SK-N-SH treated with all-trans-retinoic acid at 6 μM for 48 hours (cell line): ENCODE results near the gene PRR30.

Source experiments
- ATAC-seq: fragments of 200-7000 bp; cut with Tn5 transposase; 3 replicates; pipeline ENCODE4 v1.9.1; 2020; ENCODE audit warnings: mild to moderate bottlenecking, moderate library complexity
- BACH2 ChIP-seq: fragments of 250-450 bp; sonication (Bioruptor Pico); IDR thresholded peaks from 2 replicates; pipeline ENCODE4 v1.9.0; 2021; ENCODE audit warnings: mild to moderate bottlenecking, borderline replicate concordance
- CREB5 ChIP-seq: fragments of 250-450 bp; sonication (Bioruptor Pico); IDR thresholded peaks from 2 replicates; pipeline ENCODE4 v1.5.1; 2020; ENCODE audit warnings: low read depth, mild to moderate bottlenecking, moderate library complexity
- CSDC2 ChIP-seq: fragments of 250-450 bp; sonication (Bioruptor Pico); IDR thresholded peaks from 2 replicates; pipeline ENCODE4 v1.5.0; 2020; ENCODE audit warnings: mild to moderate bottlenecking, moderate library complexity
- CSRNP3 ChIP-seq: fragments of 250-450 bp; sonication (Bioruptor Pico); IDR thresholded peaks from 2 replicates; pipeline ENCODE4 v1.5.1; 2021; ENCODE audit warnings: mild to moderate bottlenecking, moderate library complexity
- ESRRG ChIP-seq: fragments of 250-450 bp; sonication (Bioruptor Pico); IDR thresholded peaks from 2 replicates; pipeline ENCODE4 v1.6.1; 2021; ENCODE audit warnings: mild to moderate bottlenecking
- GLIS3 ChIP-seq: fragments of 250-450 bp; sonication (Bioruptor Pico); IDR thresholded peaks from 2 replicates; pipeline ENCODE4 v1.5.0; 2020; ENCODE audit warnings: mild to moderate bottlenecking, moderate library complexity
- ISL1 ChIP-seq: fragments of 250-450 bp; sonication (Bioruptor Pico); IDR thresholded peaks from 2 replicates; pipeline ENCODE4 v2.1.2; 2022; ENCODE audit warnings: mild to moderate bottlenecking, moderate library complexity
- OSR1 ChIP-seq: fragments of 250-450 bp; sonication (Bioruptor Pico); IDR thresholded peaks from 2 replicates; pipeline ENCODE4 v1.8.0; 2022; ENCODE audit warnings: moderate library complexity, mild to moderate bottlenecking, inconsistent platforms
- POU6F1 ChIP-seq: fragments of 250-450 bp; sonication (Bioruptor Pico); IDR thresholded peaks from 2 replicates; pipeline ENCODE4 v1.8.0; 2021; ENCODE audit warnings: low read depth, mild to moderate bottlenecking, moderate library complexity, borderline replicate concordance
- PPARA ChIP-seq: fragments of 250-450 bp; sonication (Bioruptor Pico); IDR thresholded peaks from 2 replicates; pipeline ENCODE4 v1.5.0; 2020; ENCODE audit warnings: mild to moderate bottlenecking, borderline replicate concordance
- RARB ChIP-seq: fragments of 250-450 bp; sonication (Bioruptor Pico); IDR thresholded peaks from 2 replicates; pipeline ENCODE4 v1.8.0; 2021; ENCODE audit warnings: mild to moderate bottlenecking, moderate library complexity
- SNAI2 ChIP-seq: fragments of 250-450 bp; sonication (Bioruptor Pico); IDR thresholded peaks from 2 replicates; pipeline ENCODE4 v1.5.0; 2020; ENCODE audit warnings: mild to moderate bottlenecking, moderate library complexity
- TOX ChIP-seq: fragments of 250-450 bp; sonication (Bioruptor Pico); IDR thresholded peaks from 2 replicates; pipeline ENCODE4 v1.8.0; 2021; ENCODE audit warnings: mild to moderate bottlenecking, moderate library complexity, borderline replicate concordance
- TSHZ2 ChIP-seq: fragments of 250-450 bp; sonication (Bioruptor Pico); IDR thresholded peaks from 2 replicates; pipeline ENCODE4 v1.5.0; 2020; ENCODE audit warnings: mild to moderate bottlenecking, moderate library complexity
- ZC3H10 ChIP-seq: fragments of 250-450 bp; sonication (Bioruptor Pico); IDR thresholded peaks from 2 replicates; pipeline ENCODE4 v1.5.1; 2021; ENCODE audit warnings: mild to moderate bottlenecking, moderate library complexity
- ZFP3 ChIP-seq: fragments of 250-450 bp; sonication (Bioruptor Pico); IDR thresholded peaks from 2 replicates; pipeline ENCODE4 v1.5.0; 2020; ENCODE audit warnings: mild to moderate bottlenecking, moderate library complexity
- ZNF565 ChIP-seq: fragments of 450-650 bp; formaldehyde crosslinking; conservative IDR thresholded peaks from 2 replicates; pipeline ENCODE4 v1.5.0; 2020; ENCODE audit warnings: low read depth, mild to moderate bottlenecking, moderate library complexity
- ZNF70 ChIP-seq: fragments of 450-650 bp; formaldehyde crosslinking; IDR thresholded peaks from 2 replicates; pipeline ENCODE4 v1.5.0; 2020; ENCODE audit warnings: mild to moderate bottlenecking, moderate library complexity
- ZNF8 ChIP-seq: fragments of 450-650 bp; formaldehyde crosslinking; IDR thresholded peaks from 2 replicates; pipeline ENCODE4 v1.5.0; 2020; ENCODE audit warnings: mild to moderate bottlenecking, moderate library complexity

Gene PRR30

GRCh38 chr2:27182346-27182745 lies 43.1 kb upstream of the PRR30 start (continued):
- no peak for TF ChIP-seq CREB5 (CRISPR knock-in tag)
- no peak for TF ChIP-seq RARB
- TF ChIP-seq BACH2 = no peak
- no peak for TF ChIP-seq CSDC2 (CRISPR knock-in tag)
- no peak for TF ChIP-seq POU6F1 (CRISPR knock-in tag)

GRCh38 chr2:27179344-27180000 lies 40.3 kb upstream of the PRR30 start:
- no peak for TF ChIP-seq PPARA (CRISPR knock-in tag)
- no peak for TF ChIP-seq POU6F1 (CRISPR knock-in tag)
- TF ChIP-seq TOX (CRISPR knock-in tag) = no peak
- TF ChIP-seq ZNF565 (CRISPR knock-in tag) = no peak
- TF ChIP-seq GLIS3 (CRISPR knock-in tag) = no peak
- no peak for TF ChIP-seq SNAI2 (CRISPR knock-in tag)
- no peak for TF ChIP-seq CSRNP3 (CRISPR knock-in tag)
- TF ChIP-seq ZNF70 (CRISPR knock-in tag) = no peak
- no peak for ATAC-seq

GRCh38 chr2:27178469-27178868 lies 39.3 kb upstream of the PRR30 start:
- no peak for ATAC-seq
- no peak for TF ChIP-seq OSR1 (CRISPR knock-in tag)
- no peak for TF ChIP-seq ISL1 (CRISPR knock-in tag)
- TF ChIP-seq TOX (CRISPR knock-in tag) = no peak
- no peak for TF ChIP-seq GLIS3 (CRISPR knock-in tag)
- no peak for TF ChIP-seq ZNF8
- no peak for TF ChIP-seq RARB
- TF ChIP-seq SNAI2 (CRISPR knock-in tag) = no peak
- no peak for TF ChIP-seq ZC3H10 (CRISPR knock-in tag)
- TF ChIP-seq POU6F1 (CRISPR knock-in tag) = no peak
- no peak for TF ChIP-seq ZFP3 (CRISPR knock-in tag)
- no peak for TF ChIP-seq BACH2
- TF ChIP-seq ZNF70 (CRISPR knock-in tag) = no peak
- TF ChIP-seq ESRRG (CRISPR knock-in tag) = no peak
- no peak for TF ChIP-seq ZNF565 (CRISPR knock-in tag)
- no peak for TF ChIP-seq TSHZ2
- TF ChIP-seq CSRNP3 (CRISPR knock-in tag) = no peak
